NB4 (cell line): Measurements from ENCODE around the gene NRDE2.

Experiments used
- DNase-seq: peaks from one replicate; pipeline ENCODE4 v3.0.0; 2010; ENCODE audit warnings: low read depth
- H3K4me3 ChIP-seq: one replicate; pipeline ENCODE4 v1.5.1; 2011; ENCODE audit warnings: mild to moderate bottlenecking, low read depth, low read length, moderate library complexity
- MYC ChIP-seq: IDR thresholded peaks from 2 replicates; pipeline ENCODE4 v1.6.1; 2011; ENCODE audit warnings: low read depth, low read length
- POLR2A ChIP-seq: IDR thresholded peaks from 2 replicates; pipeline ENCODE4 v1.6.1; 2011; ENCODE audit warnings: mild to moderate bottlenecking; ENCODE audit not compliant: insufficient read length; ENCODE audit errors: extremely low read depth
- TF ChIP-seq, protein P1 (sequence below): IDR thresholded peaks from one replicate; pipeline ENCODE4 v1.5.1; 2012; ENCODE audit warnings: low read depth, low read length
- TF ChIP-seq, protein P2 (sequence below): IDR thresholded peaks from 2 replicates; pipeline ENCODE4 v1.6.1; 2011; ENCODE audit warnings: low read depth, low read length

NRDE2 gene

DNA sequence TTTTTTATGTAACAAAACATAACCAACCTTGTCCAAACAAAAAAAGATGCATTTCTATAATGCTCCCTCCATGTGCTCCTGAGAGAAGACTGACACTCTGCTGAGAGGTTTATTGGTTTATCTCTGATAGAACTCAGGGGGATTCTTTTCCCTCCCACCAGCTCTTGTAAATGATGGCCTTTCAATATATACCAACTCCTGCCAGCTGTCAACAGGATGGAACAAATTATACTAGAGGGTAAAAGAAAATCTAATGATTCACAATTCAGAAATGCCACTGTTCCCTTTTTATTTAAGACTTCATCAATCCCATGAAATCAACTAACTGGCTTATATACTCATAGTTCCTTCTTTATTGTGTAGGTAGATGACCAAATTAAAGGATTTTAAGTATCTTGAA lies 50.0 kb downstream of the NRDE2 start:
- TF ChIP-seq POLR2A: no peak
- TF ChIP-seq, protein P1, sequence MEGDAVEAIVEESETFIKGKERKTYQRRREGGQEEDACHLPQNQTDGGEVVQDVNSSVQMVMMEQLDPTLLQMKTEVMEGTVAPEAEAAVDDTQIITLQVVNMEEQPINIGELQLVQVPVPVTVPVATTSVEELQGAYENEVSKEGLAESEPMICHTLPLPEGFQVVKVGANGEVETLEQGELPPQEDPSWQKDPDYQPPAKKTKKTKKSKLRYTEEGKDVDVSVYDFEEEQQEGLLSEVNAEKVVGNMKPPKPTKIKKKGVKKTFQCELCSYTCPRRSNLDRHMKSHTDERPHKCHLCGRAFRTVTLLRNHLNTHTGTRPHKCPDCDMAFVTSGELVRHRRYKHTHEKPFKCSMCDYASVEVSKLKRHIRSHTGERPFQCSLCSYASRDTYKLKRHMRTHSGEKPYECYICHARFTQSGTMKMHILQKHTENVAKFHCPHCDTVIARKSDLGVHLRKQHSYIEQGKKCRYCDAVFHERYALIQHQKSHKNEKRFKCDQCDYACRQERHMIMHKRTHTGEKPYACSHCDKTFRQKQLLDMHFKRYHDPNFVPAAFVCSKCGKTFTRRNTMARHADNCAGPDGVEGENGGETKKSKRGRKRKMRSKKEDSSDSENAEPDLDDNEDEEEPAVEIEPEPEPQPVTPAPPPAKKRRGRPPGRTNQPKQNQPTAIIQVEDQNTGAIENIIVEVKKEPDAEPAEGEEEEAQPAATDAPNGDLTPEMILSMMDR: no peak
- TF ChIP-seq MYC: no peak
- TF ChIP-seq, protein P2, sequence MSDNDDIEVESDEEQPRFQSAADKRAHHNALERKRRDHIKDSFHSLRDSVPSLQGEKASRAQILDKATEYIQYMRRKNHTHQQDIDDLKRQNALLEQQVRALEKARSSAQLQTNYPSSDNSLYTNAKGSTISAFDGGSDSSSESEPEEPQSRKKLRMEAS: no peak
- no peak overlapping the region for H3K4me3 ChIP-seq
- DNase-seq: no peak

DNA sequence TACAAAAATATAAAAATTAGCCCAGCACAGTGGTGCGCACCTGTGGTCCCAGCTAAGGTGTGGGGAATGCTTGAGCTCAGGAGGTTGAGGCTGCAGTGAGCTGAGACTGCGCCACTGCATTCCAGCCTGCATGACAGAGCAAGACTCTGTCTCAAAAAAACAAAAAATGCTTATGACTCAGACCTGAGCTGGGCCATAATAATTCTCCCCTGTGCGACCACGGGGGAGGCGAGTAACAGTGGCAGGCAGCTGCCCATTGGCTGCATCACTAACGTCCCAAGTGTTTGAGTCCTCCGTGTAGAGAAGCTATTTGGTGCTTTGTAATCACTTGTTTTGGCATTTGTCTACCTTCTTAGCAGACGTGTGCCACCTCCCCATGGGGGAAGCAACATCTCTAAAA lies 50.5 kb downstream of the NRDE2 start:
- TF ChIP-seq, protein P1: no peak
- TF ChIP-seq, protein P2: no peak
- TF ChIP-seq MYC (no peak), POLR2A (no peak)
- peak; percentile 41 for DNase-seq
- no peak overlapping the region for H3K4me3 ChIP-seq

DNA sequence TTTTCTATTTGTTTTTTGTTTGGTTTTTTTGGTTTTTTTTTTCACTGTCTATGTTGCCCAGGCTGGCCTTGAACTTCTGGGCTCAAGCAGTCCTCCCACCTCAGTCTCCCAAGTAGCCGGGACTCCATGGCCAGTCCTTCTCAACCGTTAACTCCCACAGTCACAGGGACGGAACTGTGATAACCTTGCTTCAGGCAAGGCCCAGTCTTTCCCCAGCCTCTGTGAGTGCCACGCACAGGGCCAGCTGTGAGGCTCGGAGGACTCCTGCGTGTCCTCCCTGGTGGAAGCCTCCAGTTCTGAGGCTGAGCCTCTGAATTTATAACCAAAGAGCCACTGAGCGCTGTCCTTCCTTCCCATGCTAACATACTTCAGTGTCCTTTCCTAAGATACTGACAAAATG lies 51.6 kb downstream of the NRDE2 start:
- DNase-seq: no peak
- H3K4me3 ChIP-seq: no peak overlapping the region
- TF ChIP-seq, protein P2: no peak
- no peak for TF ChIP-seq POLR2A
- TF ChIP-seq MYC: no peak
- TF ChIP-seq, protein P1: no peak

DNA sequence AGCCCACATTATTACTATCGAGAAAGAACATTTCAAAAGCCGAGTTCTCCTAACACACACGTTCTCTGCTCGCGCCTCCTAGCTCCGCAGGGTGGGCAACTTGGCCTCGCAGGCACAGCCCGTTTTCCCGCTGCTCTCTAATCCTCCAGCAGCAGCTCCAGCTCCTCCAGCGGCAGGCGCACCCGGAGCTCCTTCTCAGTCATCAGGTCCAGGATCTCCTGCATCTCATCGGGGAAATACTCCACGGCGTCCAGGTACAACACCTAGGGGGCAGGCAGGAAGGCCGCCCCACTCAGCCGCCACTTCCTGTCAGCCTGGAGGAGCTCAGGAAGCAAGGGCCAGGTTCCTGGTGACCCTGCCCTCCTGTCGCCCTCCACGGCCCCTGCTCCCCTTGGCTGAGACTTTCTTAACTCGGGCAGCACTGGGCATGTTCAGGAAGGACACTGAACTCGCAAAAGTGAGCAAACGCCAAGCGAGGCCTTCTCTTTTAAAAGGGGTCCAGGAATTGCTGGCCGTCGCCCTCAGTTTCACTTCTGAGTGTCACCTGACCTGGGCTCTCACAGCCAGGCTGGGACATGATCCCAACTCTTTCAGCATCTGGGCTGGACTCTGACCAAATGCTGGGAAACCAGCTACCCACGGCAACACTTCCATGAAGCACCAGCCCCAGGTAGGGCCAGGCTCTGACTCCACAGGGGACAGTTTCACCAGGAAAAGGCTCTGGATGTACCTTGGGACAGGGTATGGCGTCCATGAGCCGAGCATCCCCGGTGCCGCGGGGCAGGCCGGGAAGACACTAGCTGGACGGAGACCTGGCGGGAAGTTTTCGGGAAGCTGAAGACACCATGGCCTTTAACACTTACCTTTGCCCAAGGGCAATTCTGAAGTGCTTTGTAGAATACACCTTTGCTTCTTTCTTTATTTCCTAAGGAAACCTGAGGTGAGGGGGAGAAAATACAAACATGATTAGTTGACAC lies 53.3 kb downstream of the NRDE2 start:
- TF ChIP-seq POLR2A (no peak), MYC (no peak)
- TF ChIP-seq, protein P2: no peak
- TF ChIP-seq, protein P1: no peak
- DNase-seq: no peak

DNA sequence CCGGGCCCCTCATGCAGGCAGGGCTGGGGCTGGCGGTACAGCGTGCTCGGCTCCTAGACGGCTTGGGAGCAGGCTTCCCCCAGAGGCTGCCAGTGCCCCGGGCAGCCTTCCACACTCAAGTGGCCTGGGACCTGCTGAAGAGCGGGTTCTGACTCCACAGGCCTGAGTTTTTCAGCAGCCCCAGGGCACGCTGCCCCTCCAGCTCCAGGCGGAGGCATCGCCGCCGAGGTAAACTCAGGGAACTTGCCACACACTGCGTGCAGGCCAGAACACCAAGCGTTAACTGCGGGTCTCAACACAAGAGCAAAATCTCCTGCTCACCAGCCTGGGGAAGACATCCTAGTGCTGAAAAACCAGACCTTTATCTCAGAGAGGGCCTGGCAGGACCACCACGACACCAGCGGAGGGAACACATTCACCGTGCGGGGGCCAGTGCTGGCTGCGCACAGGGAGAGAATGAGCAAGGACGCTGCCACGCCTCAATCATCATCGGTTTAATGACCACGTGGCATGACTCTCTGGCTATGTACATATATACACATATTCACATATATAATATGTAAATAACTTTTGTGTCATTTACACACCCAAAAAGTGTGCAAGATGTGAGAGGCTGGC lies 54.1 kb downstream of the NRDE2 start:
- no peak for DNase-seq
- no peak overlapping the region for H3K4me3 ChIP-seq
- TF ChIP-seq, protein P1: no peak
- no peak for TF ChIP-seq POLR2A
- TF ChIP-seq, protein P2: no peak
- no peak for TF ChIP-seq MYC

More for the DNA sequence above, 53.3 kb downstream of the NRDE2 start:
- H3K4me3 ChIP-seq: no peak overlapping the region
